Myocyte (in vitro differentiated cells): ENCODE results near the gene SF1. TPM values are rescaled to one million over a fixed set of nuclear protein-coding genes. Genes with fewer than 3 reads are reported as not detected.
A peak's percentile ranks its signal among the peaks of the same experiment; 100 is the strongest.

Experiments
- DNase-seq: peaks from one replicate; pipeline ENCODE4 v3.0.0-alpha.2; 2012; ENCODE audit warnings: low read depth
- total RNA-seq: library from RNA; depleted of rRNA; stranded (reverse); fragments of >200 nt; gene quantifications from 2 replicates; pipeline ENCODE4 v1.2.3, GENCODE V29; 2014

The SF1 gene
- total RNA-seq, 1 donor from 2014 or later, result 97.3 TPM

DNA sequence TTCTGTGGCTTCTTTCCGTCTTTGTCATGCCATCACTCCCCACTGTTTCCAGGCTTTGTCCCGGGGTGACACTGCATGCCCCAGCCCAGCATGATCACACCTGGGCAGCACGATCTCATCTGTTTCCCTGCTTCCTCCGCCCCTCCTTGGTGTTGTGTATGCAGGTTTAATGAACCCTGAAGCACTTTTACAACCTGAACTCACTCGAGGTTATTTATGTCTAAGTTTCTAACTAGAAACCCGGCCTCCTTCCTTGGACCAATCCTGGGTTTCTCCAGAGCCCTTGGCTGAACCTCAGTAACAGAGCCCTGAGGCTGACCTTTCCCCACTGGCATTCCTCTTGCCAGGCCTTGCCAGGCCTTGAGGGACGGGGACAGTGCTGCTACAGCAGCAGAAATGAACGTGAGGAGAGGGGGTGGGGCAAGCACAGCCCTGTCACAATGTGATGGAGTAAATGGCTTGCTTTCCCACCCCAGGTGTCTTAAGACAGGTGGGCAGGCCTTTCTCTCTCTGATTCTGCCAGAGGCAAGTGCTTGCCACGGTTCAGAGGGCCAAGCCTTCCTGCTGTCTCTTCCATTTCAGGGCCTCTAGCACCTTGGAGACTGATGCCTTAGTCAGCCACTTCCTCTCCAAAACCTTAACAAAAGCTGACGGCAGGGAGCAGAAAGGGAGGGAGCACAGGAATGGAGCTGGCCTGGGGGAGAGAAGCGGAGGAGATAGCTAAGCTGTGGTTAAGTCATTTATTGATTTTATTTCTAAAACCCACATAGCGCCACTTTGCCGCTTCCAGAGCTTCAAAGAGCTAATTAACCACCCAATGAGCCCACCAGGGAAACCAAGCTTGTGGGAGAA lies 15.4 kb downstream of the SF1 start:
- DNase-seq, result no peak

- DNase-seq, result no peak
These were observed 16.1 kb downstream of the SF1 start for GRCh38 chr11:64762277-64762673.

DNA sequence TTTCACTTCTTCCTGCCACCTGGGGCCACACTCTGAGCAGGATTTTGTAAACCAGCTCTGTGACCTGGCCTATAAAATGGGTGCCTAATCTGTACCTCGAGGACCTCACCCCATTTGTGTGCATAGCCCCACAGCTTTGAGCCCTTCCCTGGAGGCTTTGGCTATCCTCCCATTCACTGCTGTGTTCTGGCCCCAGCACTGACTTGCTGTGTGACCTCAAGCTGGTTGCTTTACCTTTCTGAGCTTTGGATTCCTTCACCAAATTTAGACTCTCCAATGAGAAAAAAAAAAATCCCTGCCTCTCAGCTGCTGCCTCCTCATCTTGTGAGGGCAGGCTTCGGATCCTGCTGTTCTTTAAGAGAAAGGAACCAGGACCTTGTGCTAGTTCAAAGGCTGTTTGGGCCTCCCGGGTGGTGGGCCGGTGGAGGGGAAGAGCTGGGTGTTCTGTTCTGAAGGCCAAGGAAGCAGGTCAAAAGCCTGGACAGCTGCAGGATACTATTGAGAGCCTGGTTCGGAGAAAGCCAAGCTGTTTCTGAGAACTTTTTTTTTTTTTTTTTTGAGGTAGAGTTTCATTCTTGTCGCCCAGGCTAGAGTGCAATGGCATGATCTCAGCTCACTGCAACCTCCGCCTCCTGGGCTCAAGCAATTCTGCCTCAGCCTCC lies 17.5 kb downstream of the SF1 start:
- peak; percentile 51 for DNase-seq

DNA sequence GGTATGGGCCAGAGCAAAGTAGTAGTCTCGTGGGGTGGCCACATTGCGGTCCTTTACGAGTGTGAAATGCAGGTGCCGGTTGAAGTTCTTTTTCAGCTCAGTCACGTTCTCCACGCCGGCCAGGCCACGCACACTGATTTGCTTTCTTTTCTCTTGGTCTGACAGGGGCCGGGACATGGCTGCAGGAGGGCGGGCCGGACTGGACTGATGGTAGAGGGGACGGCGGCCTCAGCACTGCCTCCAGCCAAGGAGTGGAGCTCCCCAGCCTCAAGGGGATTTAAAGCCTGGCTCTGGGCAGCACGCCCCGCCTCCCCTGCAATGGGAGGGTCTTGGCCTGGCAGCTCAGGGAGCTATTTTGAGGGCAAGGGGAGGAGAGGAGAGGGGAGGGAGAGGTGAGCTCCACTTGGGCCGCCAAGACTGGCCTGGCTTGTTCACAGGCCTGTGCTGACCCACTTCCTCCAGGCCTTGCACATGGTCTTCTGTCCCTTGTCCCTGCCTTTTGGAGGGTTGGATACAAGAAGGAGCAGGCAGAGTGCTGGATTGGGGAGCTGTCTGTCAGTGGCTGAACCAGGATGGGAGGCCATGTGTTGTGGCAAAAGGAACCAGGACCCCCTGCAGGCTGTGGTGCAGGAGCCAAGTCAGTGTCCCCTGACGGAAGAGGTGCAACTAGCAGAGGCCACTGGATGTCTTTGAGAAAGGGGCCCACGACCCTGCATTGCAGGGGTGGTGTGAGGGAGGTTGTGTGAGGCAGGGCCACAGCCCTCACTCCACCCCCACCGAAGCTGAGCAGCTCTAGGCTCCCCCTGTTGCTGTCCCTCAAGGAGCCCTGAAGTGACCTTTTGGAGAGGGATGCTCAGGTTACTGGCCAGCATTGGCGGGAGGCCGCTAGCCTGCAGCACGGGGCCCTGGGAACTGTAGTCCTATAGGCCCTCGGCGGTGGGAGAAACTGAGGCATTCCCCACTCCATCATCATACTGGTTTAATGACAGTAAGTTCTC lies 18.3 kb downstream of the SF1 start, which contains the start of gene PYGM:
PYGM (minus strand) TSS at position 253 of the 998 bp plus-strand sequence; CDS start at position 177, 76 bp downstream.
- DNase-seq, result peak; percentile 95

DNA sequence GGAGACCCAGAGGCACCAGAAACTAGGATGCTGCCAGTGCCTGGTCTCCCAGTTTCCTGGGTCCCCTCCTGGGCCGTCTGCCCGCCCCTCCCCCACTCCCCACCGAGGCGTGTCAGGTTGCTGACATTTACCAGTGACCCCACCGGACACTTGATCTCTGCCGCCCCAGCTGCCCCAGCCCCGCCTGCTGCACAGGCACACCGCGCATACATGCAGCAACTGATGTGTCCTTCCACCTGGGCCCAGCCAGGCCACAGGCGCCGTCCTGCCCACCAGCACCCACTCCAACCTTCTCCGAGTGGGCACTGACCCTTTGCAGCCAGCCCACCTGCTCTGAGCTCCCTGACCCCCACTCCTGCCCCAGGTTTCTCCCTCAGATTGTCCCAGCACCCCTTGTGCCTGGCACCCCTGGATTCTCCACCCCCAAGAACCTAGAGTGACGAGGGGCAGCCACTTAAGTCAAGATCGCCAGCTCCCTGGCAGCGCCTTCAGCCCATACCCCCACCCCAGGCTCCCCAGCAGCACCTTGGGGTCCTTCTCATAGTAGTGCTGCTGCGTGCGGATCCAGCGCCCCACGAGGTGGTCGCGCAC lies 19.1 kb downstream of the SF1 start:
- peak; percentile 37 for DNase-seq

DNA sequence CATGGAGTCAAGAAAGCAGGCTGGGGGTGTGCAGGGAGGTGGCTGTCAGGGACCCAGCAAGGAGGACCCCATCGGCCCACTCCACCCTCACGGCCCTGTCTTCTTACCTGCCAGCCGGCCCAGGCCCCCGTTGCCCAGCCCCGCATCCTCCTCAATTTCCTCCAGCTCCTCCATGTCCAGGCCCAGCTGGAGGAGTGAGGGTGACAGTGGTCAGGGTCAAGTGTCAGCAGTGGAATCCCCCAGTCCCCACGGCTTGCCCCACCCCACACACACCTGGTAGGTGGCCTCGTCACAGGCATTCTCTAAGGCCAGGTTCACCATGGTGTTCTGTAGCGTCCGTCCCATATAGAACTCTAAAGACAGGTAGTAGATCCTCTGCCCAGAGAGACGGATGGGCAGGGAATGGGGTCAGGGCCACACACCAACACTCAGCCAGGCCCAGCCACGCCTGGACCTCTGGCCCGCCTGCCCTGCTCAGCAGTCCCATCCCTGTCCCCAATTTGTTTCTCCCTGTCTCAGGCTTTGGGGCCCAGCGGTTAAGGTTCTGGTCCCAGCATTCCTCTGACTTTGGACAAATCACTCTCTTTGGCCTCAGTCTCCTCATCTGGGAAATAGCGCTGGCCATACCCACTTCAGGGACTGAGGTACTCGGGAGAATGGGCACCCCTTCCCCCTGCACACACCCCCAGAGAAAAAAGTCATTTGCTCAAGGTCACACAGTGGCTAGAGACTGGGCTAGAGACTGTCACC lies 19.8 kb downstream of the SF1 start:
- no peak for DNase-seq

DNA sequence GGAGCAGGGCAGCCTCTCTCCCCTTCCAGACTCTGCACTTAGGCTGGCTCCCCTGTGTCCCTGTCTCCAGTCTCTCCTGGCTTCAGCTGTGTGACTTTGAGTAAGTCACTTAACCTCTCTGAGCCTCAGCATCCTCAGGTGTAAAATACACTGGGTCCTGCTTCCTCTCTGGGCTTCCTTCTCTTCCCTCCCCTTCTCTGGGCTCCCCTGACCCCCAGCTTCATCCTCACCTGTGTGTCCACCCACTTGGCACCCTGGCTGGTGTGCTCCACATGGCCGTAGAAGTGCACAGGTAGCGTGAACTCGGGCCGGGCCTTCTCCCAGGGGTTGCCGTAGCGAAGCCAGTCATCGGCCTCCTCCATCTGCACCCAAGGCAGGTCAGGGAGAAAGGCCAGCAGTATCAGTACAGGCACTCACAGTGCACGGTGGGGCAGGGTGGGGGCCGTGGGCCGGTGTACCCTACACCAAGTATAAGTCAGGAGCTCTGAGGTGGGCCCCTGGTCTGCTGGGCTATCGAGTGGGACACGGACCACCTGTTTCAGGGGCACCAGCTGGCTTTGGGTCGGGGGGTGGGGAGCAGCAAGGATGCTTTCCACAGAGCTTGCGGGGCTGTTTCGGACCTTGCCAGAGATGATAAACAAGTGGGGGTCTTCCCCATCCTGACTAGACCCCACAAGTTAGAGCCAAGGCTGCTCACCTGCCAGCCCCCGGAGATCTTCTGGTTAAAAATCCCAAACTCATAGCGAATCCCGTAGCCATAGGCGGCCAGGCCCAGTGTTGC lies 20.6 kb downstream of the SF1 start:
- DNase-seq, result no peak

GRCh38 chr11:64755681-64756361 lies 22.5 kb downstream of the SF1 start:
- DNase-seq, result peak; percentile 46

- no peak for DNase-seq
These were observed 23.3 kb downstream of the SF1 start for GRCh38 chr11:64754919-64755662.

- no peak for DNase-seq
These were observed 24.0 kb downstream of the SF1 start for GRCh38 chr11:64754124-64754918.

- DNase-seq, result no peak
These were observed 24.8 kb downstream of the SF1 start for GRCh38 chr11:64753380-64754123.

- DNase-seq, result no peak
These were observed 25.3 kb downstream of the SF1 start for GRCh38 chr11:64753019-64753379.

- peak; percentile 24 for DNase-seq
These were observed 26.0 kb downstream of the SF1 start for GRCh38 chr11:64752175-64752970.

- DNase-seq, result no peak
These were observed 26.8 kb downstream of the SF1 start for GRCh38 chr11:64751580-64751979.

GRCh38 chr11:64751136-64751535 lies 27.2 kb downstream of the SF1 start:
- DNase-seq, result no peak
